HG03139 (cell line): ENCODE measurements around the gene CEP83.
"Not testable (repeated sequence)": the region's sequence is repeated elsewhere in the genome, so short reads cannot be mapped to it uniquely, and the experiment has no call there.

ENCODE experiments used
- ATAC-seq: cut with Tn5 transposase; IDR thresholded peaks from one replicate; pipeline ENCODE4 v1.9.1; 2021; ENCODE audit not compliant: unreplicated experiment

CEP83 gene

GRCh38 chr12:94384030-94384429, 75.6 kb downstream of the CEP83 start:
- no peak for ATAC-seq

GRCh38 chr12:94380507-94380906, 79.2 kb downstream of the CEP83 start:
- no peak for ATAC-seq

- ATAC-seq, result no peak
Observed at GRCh38 chr12:94379479-94380113, 80.1 kb downstream of the CEP83 start.

- ATAC-seq, result no peak
Observed at GRCh38 chr12:94377599-94377998, 82.1 kb downstream of the CEP83 start.

- ATAC-seq, result no peak
Observed at GRCh38 chr12:94374124-94374523, 85.5 kb downstream of the CEP83 start.

GRCh38 chr12:94372461-94372860, 87.2 kb downstream of the CEP83 start:
- ATAC-seq, result no peak

- no peak for ATAC-seq
Observed at GRCh38 chr12:94362653-94363052, 97.0 kb downstream of the CEP83 start.

GRCh38 chr12:94359761-94360160, 99.9 kb downstream of the CEP83 start:
- ATAC-seq, result no peak

- ATAC-seq, result no peak
Observed at GRCh38 chr12:94353130-94353529, 106.5 kb downstream of the CEP83 start.

GRCh38 chr12:94340573-94340972, 119.1 kb downstream of the CEP83 start:
- no peak for ATAC-seq

- ATAC-seq, result no peak
Observed at GRCh38 chr12:94338006-94338794, 121.5 kb downstream of the CEP83 start.

GRCh38 chr12:94336211-94336925, 123.3 kb downstream of the CEP83 start:
- no peak for ATAC-seq

- ATAC-seq, result no peak
Observed at GRCh38 chr12:94333396-94333795, 126.3 kb downstream of the CEP83 start.

GRCh38 chr12:94329366-94329765, 130.3 kb downstream of the CEP83 start:
- no peak for ATAC-seq

GRCh38 chr12:94327809-94328208, 131.9 kb downstream of the CEP83 start:
- ATAC-seq, result no peak

- no peak for ATAC-seq
Observed at GRCh38 chr12:94326727-94327126, 132.9 kb downstream of the CEP83 start.

- ATAC-seq, result no peak
Observed at GRCh38 chr12:94326234-94326633, 133.4 kb downstream of the CEP83 start.

- ATAC-seq, result no peak
Observed at GRCh38 chr12:94322346-94322745, 137.3 kb downstream of the CEP83 start.

GRCh38 chr12:94320109-94320508, 139.6 kb downstream of the CEP83 start:
- no peak for ATAC-seq

GRCh38 chr12:94318181-94318580, 141.5 kb downstream of the CEP83 start:
- ATAC-seq, result no peak

GRCh38 chr12:94316600-94316999, 143.1 kb downstream of the CEP83 start:
- not testable (repeated sequence) for ATAC-seq

GRCh38 chr12:94312378-94312777, 147.3 kb downstream of the CEP83 start:
- ATAC-seq, result no peak
